ENCODE data around the gene MYG1. TPM values are rescaled to one million over a fixed set of nuclear protein-coding genes. Genes with fewer than 3 reads are reported as not detected.
A peak's percentile ranks its signal among the peaks of the same experiment; 100 is the strongest.

MYG1 gene
- total RNA-seq, 1 donor from 2014 or later: 72.5 TPM

DNA sequence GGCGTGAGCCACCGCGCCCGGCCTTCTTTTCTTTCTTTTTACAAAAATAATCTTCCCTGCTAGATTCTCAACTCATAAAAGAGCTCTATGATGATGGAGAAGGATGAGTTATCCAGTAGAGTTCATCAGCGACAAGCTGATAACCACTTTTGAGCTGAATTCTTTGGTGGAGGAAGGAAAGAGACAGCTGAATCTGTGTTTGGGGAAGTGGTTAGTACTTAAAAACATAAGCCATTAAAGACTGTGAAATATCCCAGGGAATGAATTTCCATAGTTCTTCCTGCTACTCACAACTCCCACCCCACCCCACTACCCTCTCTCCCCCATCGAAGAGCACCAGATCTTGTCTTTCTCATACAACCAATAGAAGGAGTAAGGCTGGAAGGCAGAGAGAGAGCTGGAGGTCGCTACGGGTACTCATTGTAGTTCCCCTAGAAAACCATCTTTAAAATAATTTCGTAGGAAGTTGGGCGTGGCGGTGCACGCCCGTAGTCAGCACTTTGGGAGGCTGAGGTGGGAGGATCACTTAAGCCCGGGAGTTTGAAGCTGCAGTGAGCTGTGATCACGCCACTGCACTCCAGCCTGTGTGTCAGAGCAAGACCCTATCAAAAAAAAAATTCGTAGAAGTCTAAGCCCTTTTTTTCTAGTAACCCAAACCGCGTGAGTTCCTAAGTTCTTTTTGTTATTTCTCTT lies 32.0 kb upstream of the MYG1 start:
- H3K27ac Mint-ChIP-seq (ENCODE audit: unreplicated experiment): no peak overlapping the region

DNA sequence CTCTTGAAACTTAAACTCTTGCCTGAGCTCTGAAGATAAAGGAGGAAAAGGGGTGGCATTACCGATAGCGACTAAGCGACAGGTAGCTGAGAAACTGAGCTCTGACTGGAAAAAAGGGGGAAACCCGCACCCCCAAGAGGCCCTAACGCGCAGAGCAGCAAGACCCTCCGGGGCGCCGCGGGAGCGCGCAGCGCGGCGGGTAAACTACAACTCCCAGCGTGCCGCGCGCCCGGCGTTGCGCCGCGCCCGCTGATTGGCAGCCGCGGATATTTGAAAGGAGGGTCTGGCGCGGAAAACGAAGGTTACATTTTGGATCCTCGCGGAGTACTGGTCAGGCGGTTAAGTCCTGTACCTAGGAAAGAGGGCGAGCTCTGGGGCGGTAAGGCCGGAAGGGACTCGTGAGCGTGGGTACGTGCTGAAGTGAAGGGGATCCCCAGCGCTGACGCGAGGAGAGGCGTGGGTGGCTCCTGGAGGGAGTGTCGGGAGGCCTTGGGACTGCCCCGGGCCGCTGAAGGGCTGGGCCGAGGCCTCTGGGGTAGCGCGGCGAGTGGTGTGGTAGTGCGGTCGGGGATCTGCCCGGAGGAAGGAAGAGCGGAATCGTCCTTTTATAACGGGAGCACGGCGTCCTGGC lies 31.4 kb upstream of the MYG1 start, which contains the start of gene ESPL1:
ESPL1 (plus strand) TSS at position 301 of the 631 bp plus-strand sequence. CDS start 468 bp downstream, outside the sequence.
- Mint-ChIP-seq H3K4me3 (ENCODE audit: unreplicated experiment) (peak within 1 kb of the TSS; percentile 99), H3K4me1 (ENCODE audit: unreplicated experiment) (peaks cover 28% of the 10 kb centered on the region), H3K36me3 (ENCODE audit: unreplicated experiment) (no peaks in the 10 kb centered on the region), H3K9me3 (ENCODE audit: unreplicated experiment) (no peaks in the 10 kb centered on the region), H3K27me3 (ENCODE audit: unreplicated experiment) (no peaks in the 10 kb centered on the region), H3K27ac (ENCODE audit: unreplicated experiment) (peak within 1 kb of the TSS; percentile 82)
- TF ChIP-seq, protein P1, sequence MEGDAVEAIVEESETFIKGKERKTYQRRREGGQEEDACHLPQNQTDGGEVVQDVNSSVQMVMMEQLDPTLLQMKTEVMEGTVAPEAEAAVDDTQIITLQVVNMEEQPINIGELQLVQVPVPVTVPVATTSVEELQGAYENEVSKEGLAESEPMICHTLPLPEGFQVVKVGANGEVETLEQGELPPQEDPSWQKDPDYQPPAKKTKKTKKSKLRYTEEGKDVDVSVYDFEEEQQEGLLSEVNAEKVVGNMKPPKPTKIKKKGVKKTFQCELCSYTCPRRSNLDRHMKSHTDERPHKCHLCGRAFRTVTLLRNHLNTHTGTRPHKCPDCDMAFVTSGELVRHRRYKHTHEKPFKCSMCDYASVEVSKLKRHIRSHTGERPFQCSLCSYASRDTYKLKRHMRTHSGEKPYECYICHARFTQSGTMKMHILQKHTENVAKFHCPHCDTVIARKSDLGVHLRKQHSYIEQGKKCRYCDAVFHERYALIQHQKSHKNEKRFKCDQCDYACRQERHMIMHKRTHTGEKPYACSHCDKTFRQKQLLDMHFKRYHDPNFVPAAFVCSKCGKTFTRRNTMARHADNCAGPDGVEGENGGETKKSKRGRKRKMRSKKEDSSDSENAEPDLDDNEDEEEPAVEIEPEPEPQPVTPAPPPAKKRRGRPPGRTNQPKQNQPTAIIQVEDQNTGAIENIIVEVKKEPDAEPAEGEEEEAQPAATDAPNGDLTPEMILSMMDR (IDR thresholded peaks at IDR 0.05): peak; percentile 44
- peak; percentile 87 for DNase-seq (ENCODE audit: extremely low spot score, unreplicated experiment)

More for the DNA sequence above, 32.0 kb upstream of the MYG1 start:
- peaks cover 28% of the 10 kb centered on the region for H3K4me1 Mint-ChIP-seq (ENCODE audit: unreplicated experiment)
- peak overlapping the region; percentile 99 for H3K4me3 Mint-ChIP-seq (ENCODE audit: unreplicated experiment)
- H3K36me3 Mint-ChIP-seq (ENCODE audit: unreplicated experiment): no peaks in the 10 kb centered on the region
- TF ChIP-seq, protein P1 (IDR thresholded peaks at IDR 0.05): no peak
- no peak for DNase-seq (ENCODE audit: extremely low spot score, unreplicated experiment)
- no peaks in the 10 kb centered on the region for H3K9me3 Mint-ChIP-seq (ENCODE audit: unreplicated experiment)
- H3K27me3 Mint-ChIP-seq (ENCODE audit: unreplicated experiment): no peaks in the 10 kb centered on the region

DNA sequence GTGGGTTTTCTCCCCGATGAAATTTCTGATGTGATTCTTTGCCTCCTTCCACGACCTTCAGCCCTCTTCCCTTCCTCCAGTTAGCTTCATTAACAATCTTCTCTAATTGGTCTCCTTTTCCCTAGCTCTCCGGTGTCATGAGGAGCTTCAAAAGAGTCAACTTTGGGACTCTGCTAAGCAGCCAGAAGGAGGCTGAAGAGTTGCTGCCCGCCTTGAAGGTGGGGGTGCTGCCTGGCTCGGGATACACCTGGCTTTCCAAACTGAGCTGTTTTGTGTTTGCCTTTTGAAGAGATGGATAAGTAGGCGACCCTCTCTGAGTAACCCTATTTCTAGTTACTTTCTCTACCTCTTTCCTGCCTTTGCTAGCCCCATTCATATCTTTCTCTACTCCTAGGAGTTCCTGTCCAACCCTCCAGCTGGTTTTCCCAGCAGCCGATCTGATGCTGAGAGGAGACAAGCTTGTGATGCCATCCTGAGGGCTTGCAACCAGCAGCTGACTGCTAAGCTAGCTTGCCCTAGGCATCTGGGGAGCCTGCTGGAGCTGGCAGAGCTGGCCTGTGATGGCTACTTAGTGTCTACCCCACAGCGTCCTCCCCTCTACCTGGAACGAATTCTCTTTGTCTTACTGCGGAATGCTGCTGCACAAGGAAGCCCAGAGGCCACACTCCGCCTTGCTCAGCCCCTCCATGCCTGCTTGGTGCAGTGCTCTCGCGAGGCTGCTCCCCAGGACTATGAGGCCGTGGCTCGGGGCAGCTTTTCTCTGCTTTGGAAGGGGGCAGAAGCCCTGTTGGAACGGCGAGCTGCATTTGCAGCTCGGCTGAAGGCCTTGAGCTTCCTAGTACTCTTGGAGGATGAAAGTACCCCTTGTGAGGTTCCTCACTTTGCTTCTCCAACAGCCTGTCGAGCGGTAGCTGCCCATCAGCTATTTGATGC lies 30.6 kb upstream of the MYG1 start:
- Mint-ChIP-seq H3K36me3 (ENCODE audit: unreplicated experiment) (no peaks in the 10 kb centered on the region), H3K4me1 (ENCODE audit: unreplicated experiment) (peaks cover 28% of the 10 kb centered on the region), H3K4me3 (ENCODE audit: unreplicated experiment) (peak overlapping the region; percentile 99), H3K9me3 (ENCODE audit: unreplicated experiment) (no peaks in the 10 kb centered on the region), H3K27ac (ENCODE audit: unreplicated experiment) (peak overlapping the region; percentile 82), H3K27me3 (ENCODE audit: unreplicated experiment) (no peaks in the 10 kb centered on the region)
- TF ChIP-seq, protein P1 (IDR thresholded peaks at IDR 0.05): no peak
- DNase-seq (ENCODE audit: extremely low spot score, unreplicated experiment): no peak

DNA sequence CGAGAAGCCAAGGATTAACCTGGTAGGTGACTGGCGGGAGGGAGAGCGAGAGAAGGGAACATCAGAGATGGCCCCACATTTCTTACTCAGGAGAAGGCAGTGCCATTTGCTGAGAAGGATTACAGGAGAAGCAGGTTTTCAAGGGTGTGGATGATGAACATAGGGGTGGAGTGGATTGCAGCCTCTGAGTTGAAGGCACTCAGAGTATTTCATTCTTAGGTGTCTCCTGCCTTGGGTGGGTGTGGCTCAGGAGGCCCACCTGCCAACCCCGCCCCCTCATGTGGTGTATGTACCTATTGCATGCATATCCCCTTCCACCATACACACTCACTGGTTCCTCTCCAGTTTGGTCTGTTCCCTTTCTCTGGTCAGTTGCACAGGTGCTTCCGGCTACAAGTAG lies 25.1 kb upstream of the MYG1 start:
- Mint-ChIP-seq H3K36me3 (ENCODE audit: unreplicated experiment) (no peaks in the 10 kb centered on the region), H3K4me3 (ENCODE audit: unreplicated experiment) (no peak overlapping the region), H3K27me3 (ENCODE audit: unreplicated experiment) (no peaks in the 10 kb centered on the region), H3K4me1 (ENCODE audit: unreplicated experiment) (peaks cover 9% of the 10 kb centered on the region), H3K9me3 (ENCODE audit: unreplicated experiment) (no peaks in the 10 kb centered on the region), H3K27ac (ENCODE audit: unreplicated experiment) (no peak overlapping the region)
- TF ChIP-seq, protein P1 (IDR thresholded peaks at IDR 0.05): no peak
- DNase-seq (ENCODE audit: extremely low spot score, unreplicated experiment): no peak

Measured in osteocyte (in vitro differentiated cells).